Bone marrow (tissue), 2 donors: ENCODE measurements around the gene EI24.

Experiments used
- DNase-seq, 2 donors: peaks; one replicate each; lab custom pipeline; 2025; lab: John Stamatoyannopoulos, UW

Gene EI24

DNA sequence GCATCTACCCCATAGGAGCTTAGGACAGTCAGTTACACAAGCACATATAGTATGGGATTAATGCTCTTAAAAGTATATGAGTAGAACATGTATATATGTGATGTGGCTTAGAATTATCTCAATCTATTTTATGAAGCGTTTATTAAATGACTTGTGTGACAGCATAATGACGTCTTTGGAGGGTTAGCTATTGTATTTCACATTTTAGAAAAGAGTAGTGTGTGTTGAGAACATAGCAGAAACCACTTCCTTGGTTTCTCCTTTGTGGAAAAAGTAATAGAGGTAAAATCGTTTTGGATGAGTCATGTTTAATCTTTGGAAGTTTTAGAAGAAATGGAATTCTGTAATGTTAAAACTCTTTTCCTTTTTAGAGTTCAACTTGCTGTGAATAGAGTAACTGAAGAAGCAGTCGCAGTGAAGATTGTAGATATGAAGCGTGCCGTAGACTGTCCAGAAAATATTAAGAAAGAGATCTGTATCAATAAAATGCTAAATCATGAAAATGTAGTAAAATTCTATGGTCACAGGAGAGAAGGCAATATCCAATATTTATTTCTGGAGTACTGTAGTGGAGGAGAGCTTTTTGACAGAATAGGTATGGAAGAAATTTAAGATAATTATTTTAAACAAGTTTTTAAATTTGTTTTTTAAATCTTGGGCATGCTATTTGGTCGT lies 58.1 kb downstream of the EI24 start:
- no peak for DNase-seq
